RPMI8226 (cell line): Measurements from ENCODE around the gene MSN.
"Not testable (repeated sequence)": the region's sequence is repeated elsewhere in the genome, so short reads cannot be mapped to it uniquely, and the experiment has no call there.

Experiments used
- DNase-seq: peaks from one replicate; pipeline ENCODE4 v3.0.0-alpha.2; 2015

MSN gene

DNA sequence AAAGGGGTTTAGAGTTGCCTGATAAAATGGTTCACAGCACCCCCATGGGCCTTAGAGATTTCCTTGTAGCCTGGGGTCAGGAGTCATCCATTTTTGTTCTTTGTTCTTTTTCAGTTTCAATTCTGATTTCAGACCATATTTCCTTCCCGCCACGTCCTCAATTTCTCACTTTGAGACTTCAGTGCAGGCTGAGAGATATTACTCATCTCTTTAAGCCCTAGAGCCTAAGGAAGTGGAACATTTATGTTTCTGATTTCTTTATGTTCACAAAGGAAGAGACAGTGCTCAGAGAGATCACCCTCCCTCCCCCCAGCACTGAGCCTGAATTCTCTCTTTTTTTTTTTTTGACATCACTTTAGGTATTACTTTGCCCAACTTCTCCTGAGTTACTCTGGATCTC lies 56.3 kb downstream of the MSN start:
- no peak for DNase-seq

DNA sequence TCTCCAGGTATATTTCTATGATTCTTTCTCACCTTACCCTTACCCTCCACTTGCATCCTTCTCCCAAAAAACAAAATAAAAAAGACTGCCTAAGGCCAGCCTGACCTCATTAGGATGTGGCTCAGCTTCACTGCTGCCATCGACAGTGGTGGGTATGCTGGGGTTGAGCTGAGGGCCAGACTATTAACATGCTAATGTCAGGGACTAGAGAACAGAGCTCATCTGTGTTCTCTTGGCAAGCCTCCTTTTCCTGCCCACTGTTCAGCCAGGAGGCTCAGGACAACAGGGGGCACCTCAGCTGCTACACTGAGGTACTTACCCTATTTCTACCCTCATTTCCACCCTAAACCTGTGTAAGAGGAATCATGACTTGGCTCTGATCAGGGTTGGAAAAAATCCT lies 59.3 kb downstream of the MSN start:
- no peak for DNase-seq

DNA sequence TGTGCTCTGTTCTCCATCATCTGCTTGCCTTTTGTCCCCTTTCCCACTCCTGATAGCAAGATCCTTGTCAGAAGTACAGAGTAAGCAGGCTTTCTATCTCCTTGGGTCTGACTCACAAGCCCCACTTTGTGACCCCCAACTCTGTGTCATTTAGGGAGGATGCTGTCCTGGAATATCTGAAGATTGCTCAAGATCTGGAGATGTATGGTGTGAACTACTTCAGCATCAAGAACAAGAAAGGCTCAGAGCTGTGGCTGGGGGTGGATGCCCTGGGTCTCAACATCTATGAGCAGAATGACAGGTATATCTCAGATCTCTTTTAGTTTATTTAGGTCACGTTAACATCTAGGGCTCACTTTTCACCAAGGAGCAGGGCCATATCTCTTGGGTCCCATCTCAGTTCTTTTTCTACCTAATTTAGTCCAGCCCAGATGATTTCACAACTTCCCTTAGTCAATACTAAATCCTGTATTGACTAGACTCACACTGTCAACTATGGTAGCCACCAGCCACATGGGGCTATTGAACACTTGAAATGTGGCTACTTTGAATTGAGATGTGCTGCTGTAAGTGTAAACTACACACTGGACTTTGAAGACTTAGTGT lies 64.3 kb downstream of the MSN start:
- no peak for DNase-seq

DNA sequence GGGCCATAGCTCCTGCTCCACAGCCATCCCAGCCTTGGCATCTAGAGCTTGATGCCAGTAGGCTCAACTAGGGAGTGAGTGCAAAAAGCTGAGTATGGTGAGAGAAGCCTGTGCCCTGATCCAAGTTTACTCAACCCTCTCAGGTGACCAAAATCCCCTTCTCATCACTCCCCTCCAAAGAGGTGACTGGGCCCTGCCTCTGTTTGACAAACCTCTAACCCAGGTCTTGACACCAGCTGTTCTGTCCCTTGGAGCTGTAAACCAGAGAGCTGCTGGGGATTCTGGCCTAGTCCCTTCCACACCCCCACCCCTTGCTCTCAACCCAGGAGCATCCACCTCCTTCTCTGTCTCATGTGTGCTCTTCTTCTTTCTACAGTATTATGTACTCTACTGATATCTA lies 73.5 kb downstream of the MSN start:
- DNase-seq: no peak

DNA sequence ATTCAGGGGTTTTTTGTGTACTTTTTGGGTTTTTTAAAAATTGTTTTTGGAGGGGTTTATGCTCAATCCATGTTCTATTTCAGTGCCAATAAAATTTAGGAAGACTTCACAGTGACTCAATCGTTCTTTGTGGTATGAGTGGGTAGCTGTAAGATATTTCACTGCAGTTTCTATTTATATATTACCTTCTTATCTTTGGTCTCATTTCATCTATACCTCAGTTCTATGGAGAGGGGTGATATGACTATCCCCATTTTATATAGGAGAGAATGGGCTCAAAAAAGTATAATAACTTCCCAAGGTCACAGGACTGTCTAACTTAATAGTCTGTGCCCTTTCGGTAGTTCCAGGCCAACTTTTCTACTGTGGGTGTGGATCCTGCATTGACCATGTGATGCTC lies 74.4 kb downstream of the MSN start:
- DNase-seq: no peak

DNA sequence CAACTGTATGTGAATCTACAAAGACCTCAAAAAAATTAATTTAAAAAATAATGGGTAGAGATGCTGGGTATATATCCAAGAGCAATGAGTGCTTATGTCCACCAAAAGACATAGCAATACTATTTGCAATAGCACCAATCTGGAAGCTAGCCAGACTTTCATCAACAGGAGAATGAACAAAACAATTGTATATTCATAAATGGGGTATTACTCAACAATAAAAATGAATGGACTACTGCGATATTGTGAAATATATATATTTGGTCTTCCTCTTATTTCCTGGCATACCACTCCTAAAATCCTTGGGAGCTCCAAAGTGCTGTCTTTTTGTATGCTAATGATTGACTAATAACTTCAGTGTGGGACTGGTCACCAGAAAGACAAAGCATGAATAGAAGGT lies 77.5 kb downstream of the MSN start:
- no peak for DNase-seq

DNA sequence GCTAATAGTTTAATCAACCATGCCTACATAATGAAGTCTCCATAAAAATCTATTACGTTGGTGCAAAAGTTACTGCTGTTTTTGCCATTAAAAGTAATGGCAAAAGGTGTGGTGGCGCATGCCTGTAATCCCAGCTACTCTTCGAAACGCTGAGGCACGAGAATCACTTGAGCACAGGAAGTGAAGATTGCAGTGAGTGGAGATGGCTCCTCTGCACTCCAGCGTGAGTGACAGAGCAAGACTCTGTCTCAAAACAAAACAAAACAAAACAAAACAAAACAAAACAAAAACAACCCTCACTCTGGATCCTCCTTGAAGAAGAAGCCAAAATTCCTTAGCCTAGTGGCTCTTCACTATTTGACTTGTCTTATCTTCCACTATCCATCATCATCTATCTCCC lies 78.0 kb downstream of the MSN start:
- no peak for DNase-seq

DNA sequence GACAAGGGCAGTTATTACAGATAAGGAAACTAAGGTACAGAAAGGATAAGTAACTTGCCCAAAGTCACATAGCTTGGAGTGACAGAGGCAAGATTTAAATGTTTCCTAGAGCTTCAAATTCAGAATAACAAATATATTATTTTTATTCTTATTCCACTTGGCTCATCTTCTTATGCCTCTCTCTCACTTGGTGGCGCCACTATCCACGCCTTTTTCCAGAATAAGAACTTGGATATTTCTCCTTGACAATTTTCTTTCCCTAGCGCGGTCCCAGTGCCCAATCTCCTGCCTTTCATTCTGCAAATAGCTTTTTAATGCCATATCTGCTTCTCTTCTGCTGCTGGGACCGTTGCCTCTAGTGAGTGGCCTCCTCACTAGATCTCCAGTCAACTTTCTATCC lies 78.5 kb downstream of the MSN start:
- DNase-seq: no peak

DNA sequence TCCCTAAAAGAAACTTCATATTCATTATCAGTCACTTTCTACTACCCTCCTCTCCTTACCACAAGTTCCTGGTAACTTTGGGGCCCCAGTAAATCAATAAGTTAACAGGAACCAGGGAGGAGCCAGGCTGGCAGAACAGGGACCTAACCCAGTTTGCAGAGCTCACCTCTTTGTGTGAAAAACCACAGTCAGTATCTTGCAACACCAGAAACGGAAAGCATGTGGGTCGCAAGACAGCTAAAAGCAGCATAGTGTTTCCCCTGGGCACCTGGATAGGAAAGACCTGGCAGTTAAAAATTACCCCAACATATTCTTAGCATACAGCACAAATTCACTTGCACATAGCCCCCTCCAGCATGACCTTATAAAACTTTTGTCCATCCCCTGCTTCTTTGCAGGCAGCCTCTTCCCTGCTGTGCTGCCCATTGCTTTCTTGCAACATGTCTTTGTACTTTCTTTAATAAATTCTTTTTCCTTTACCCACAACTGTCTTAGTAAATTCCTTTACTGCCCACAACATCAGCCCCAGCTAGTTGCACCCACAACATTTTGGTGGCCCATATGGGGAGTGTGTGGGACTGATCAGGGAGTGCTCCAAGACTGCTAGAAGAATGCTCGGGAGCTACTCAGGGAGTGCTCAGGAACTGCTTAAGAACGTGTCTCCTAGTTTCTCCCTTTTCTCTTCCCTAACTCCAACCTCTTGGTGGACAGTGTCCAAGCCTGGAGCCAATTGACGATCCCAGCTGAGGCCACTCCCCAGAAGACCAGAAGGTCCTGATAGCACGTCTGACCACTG lies 83.4 kb downstream of the MSN start:
- no peak for DNase-seq

DNA sequence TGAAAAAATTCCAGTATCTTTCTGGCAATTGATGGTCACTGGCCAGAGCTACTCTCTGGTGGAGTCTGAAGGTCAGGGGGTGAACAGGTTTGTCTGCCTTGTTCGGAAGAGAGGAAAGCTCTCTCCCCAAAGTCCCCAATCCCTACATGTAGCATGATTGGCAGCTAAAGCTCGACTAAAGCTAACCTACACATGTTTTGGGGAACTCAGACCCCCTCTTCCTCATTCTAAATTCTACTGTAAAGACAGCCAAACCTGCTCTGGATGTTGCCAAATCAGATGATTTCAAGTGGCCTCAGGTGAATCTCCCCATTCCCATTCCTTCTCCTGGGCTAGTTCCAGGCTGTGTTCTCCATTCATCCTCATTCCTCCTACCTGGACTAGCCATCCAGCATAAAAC lies 84.1 kb downstream of the MSN start:
- DNase-seq: no peak

DNA sequence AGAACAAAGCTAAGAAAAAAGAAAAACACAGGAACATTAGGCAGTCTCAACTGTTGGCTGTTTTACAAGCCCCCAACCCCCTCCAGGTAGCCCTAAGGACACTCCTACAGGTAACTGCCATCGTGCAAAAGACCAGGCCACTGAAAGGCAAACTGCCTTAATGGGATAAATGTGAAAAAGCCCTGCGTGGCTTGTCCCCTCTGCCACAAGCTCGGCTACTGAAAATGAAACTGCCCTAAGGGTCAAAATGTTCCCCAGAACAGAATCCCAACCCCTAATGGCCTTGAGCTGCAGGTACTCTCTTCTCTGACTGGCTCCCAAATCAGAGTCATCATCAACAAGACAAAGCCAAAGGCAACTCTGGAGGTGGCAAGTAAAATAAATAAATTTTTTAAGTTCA lies 84.8 kb downstream of the MSN start:
- peak; percentile 2 for DNase-seq

DNA sequence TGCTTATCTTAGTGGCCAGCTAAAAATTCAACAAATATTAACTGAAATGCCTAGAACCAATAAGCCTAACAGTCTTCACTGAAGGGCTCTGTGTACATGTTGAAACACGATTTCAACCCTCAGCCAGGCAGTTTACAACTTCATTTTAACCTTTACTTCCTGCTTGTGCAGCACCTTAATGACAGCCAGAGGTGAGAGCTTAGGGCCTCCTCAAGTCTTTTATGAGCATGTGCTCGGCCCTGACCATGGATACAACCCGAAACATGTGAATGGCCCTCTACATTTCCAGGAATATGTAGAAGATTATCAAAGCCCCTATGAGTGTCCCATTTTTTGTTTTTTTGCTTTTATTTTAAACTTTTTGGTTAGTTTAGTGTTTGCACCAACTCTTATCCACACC lies 88.3 kb downstream of the MSN start:
- DNase-seq: no peak

DNA sequence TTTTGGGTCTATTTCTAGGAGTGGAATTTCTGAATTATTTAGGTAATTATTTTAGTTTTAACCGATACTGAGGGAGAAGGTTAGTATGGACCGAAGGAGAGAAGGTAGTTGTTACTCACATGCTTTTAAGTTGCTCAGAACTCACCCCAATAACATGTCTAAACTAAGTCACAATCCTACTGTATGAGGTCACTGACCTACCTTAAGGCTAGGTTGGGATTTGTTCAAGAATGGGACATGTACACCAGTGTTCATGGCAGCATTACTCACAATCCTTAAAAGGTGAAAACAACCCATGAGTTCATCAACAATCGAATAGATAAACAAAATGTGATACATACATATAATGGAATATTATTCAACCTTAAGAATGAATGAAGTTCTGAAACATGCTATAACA lies 90.5 kb downstream of the MSN start:
- DNase-seq: no peak

DNA sequence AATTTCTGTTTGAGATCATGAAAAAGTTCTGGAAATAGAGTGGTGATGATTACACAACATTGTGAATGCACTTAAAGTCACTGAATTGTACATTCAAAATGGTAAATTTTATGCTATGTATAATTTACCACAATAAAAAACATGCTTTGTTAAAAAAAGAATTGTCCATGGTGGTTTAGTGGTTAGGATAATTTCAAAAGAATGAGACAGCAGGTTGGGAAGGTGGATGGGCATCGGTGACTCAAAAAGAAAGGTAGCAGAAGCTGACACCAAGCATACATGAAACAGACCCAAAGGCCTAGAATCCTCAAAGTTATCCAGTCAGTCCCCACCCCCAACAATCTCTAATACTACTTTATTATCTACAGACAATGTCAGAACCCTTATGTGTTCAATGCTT lies 91.1 kb downstream of the MSN start:
- no peak for DNase-seq

DNA sequence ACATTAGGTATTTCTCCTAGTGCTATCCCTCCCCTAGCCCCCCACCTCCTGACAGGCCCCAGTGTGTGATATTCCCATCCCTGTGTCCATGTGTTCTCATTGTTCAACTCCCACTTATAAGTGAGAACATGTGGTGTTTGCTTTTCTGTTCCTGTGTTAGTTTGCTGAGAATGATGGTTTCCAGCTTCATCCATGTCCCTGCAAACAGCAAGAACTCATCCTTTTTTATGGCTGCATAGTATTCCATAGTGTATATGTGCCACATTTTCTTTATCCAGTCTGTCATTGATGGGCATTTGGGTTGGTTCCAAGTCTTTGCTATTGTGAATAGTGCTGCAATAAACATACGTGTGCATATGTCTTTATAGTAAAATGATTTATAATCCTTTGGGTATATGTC lies 92.1 kb downstream of the MSN start:
- DNase-seq: not testable (repeated sequence)

DNA sequence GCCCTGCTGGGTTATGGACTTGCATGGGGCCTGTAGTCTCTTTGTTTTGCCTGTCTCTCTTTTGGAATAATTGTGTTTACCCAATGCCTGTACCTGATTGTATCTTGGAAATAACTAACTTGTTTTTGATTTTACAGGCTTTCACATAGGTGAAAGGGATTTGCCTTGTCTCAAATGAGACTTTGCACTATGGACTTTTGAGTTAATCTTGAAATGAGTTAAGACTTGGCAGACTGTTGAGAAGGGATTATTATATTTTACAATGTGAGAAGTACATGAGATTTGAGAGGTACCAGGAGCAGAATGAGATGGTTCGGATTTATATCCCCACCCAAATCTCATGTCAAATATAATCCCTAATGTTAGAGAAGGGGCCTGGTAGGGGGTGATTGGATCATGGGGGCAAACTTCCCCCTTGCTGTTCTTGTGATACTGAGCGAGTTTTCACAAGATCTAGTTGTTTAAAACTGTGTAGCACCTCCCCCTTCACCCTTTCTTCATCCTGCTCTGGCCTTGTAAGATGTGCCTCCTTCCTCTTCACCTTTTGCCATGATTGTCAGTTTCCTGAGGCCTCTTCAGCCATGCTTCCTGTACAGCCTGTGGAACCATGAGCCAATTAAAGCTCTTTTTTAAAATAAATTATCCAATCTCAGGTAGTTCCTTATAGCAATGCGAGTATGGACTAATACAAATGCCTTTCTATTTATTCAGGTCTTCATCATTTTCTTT lies 102.3 kb downstream of the MSN start:
- DNase-seq: no peak

DNA sequence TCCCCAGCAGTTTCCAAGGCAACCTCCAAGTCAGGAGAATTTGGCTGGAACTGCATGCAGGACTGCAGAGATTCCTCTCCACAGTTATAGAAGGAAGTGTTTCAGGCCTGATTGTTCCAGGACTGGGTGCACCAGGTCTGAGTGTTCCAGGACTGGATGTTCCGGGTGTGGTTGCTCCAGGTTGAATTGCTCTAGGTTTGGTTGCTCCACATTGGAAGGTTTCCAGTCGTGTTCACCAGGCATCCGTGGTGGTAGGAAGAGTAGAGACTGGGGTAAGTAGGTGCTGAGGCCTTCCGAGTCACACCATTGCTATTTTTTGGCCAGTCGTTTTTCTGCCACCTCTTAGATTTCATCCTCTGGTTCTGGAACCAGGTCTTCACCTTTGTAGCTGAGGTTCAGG lies 105.4 kb downstream of the MSN start:
- no peak for DNase-seq

DNA sequence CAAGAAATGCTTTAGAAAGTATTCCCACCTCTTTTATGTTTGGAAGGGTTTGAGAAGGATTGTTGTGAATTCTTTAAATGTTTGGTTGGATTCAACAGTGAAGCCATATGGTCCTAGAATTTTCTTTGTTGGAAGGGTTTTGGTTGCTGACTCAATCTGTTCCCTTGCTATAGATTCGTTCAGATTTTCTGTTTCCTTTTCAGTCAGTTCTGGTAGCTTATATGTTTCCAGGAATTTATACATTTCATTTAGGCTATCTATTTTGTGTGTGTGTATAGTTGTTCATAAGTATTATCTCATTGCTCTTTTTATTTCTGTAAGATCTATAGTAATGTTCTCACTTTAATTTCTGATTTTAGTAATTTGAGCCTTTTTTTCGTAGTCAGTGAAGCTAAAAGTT lies 114.4 kb downstream of the MSN start:
- DNase-seq: no peak

DNA sequence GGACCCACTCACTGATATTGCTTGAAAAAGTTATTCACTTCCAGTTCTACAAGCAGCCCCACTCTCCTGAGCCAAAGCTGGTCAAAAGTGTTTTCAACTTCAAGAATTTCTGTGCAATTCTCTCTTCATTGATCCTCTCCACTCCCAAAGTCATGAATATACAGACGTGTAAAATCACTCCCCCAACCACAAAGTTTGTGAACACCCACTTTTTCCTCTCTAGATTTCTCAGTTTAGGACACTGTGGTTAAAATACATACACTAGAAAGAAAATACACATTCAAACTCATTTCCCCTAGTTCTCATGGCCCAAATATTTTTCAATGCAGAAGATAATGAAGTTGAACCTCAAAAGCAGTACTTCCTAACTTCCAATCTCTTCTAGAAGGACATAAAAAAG lies 116.3 kb downstream of the MSN start:
- DNase-seq: no peak
